OCI-LY3 (cell line): Measurements from ENCODE around the gene ITPR1.

Experiments
- CTCF ChIP-seq: fragments of 200-600, 300-600 bp; sonication (generic); IDR thresholded peaks from 2 replicates; pipeline ENCODE4 v1.5.1; 2014; ENCODE audit warnings: antibody characterized with exemption, low read length, low read depth
- EZH2phosphoT487 ChIP-seq: fragments of 200-600 bp; shearing (Covaris generic); IDR thresholded peaks from 2 replicates; pipeline ENCODE4 v1.6.1; 2018; ENCODE audit warnings: antibody characterized with exemption, mixed run types, low read depth

GRCh38 chr3:4536260-4536659 lies 43.1 kb downstream of the ITPR1 start:
- TF ChIP-seq CTCF, result no peak
- no peak for TF ChIP-seq EZH2phosphoT487
